GM12878 (cell line): ENCODE data around the gene NRP1.

Source experiments
- KDM1A ChIP-seq: fragments of 200-600 bp; sonication (generic); IDR thresholded peaks from 2 replicates; pipeline ENCODE4 v1.6.1; 2016; ENCODE audit warnings: borderline replicate concordance
- TF ChIP-seq, protein P1 (sequence below), 3 experiments: IDR thresholded peaks in 2 of 3; conservative IDR thresholded peaks in 1 of 3; 2 replicates each; pipeline ENCODE4 v1.5.1; 2011; ENCODE audit warnings: low read depth in 3 of 3, low read length in 3 of 3, mild to moderate bottlenecking in 3 of 3, control low read depth in 2 of 3, moderate library complexity in 2 of 3, inconsistent platforms in 1 of 3, mixed read lengths in 1 of 3; ENCODE audit not compliant: control insufficient read depth in 2 of 3, insufficient read depth in 1 of 3; ENCODE audit errors: extremely low read depth in 1 of 3

DNA sequence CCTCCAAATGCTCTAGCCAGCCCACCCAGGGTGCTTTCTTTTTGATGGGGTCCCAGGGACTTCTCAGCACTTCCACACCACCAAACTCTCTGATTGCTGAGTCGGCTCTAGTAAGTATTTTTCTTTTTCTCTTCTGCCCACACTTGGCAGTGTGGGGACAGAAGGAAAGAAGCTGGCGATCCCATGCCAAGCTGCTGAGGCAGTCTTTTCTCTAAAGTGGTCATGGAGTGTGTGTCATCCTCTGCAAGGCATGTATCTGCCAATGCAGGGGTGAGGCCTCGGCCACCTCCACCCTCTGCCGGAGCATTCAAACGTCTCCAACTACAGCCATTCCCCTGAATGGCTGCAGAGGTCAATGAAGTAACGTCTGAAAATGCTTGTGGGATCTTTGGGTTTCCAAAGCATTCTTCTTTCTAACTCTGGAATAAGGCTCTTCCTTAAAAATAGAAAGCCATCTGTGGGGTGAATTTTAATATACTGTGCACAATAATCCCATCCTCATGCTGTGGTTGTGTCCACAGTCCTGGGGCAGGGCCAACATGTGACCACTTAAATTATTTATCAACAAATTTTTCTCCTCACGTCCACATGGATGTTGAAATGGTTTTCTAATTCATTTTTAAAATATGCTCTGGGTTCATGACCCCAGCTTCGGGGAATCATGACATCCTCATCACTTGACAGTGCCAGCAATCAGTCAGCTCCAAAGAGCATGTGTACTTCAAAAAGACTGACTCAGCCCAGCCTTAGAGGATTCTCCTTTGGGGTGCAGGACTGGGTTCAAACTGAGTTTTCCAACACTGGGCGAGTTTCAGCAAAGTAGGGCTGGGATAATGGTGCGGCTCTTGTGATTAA, 205.1 kb downstream of the NRP1 start:
- no peak for TF ChIP-seq KDM1A
- TF ChIP-seq, protein P1, sequence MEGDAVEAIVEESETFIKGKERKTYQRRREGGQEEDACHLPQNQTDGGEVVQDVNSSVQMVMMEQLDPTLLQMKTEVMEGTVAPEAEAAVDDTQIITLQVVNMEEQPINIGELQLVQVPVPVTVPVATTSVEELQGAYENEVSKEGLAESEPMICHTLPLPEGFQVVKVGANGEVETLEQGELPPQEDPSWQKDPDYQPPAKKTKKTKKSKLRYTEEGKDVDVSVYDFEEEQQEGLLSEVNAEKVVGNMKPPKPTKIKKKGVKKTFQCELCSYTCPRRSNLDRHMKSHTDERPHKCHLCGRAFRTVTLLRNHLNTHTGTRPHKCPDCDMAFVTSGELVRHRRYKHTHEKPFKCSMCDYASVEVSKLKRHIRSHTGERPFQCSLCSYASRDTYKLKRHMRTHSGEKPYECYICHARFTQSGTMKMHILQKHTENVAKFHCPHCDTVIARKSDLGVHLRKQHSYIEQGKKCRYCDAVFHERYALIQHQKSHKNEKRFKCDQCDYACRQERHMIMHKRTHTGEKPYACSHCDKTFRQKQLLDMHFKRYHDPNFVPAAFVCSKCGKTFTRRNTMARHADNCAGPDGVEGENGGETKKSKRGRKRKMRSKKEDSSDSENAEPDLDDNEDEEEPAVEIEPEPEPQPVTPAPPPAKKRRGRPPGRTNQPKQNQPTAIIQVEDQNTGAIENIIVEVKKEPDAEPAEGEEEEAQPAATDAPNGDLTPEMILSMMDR (IDR thresholded peaks at IDR 0.05 in 2 of 3, conservative IDR thresholded peaks at IDR 0.05 in 1 of 3; ENCODE audit: control insufficient read depth in 2 of 3, extremely low read depth in 1 of 3, insufficient read depth in 1 of 3, low read depth in 3 of 3, low read length in 3 of 3): no peak
